Measurements from ENCODE around the gene RNF157. TPM values are rescaled to one million over a fixed set of nuclear protein-coding genes. Genes with fewer than 3 reads are reported as not detected.

Gene RNF157
- total RNA-seq, 1 experiment from 2014 or later: 0.86 TPM

DNA sequence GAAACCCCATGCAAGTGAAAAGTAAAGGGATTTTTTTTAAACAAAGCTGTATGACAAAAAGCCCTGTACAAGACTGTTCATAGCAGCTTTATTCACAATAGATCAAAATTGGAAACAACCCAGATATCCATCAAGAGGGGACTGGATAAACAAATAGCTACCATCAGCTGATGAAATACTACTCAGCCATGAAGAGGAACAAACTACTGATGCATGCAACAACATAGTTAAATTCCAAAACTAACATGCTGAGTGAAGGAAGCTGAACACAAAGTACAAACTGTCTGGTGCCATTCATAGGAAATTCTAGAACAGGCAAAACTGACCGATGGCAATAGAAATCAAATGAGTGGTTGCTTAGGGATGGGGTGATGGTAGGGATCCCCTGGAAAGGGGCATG, 114.4 kb downstream of the RNF157 start:
- ChIA-PET RAD21 (ENCODE audit: low non-redundant PET in 1 of 2, low total read pairs in 2 of 2, uncharacterized antibody in 2 of 2, unreplicated experiment in 2 of 2) (no interaction called here), POLR2A (interaction anchor here (0.8 to 1.1 kb wide), 2 partner anchors 139 to 154 kb away, joined by 3 read pairs; partner anchors contain the start of gene UBALD2), CTCF (interaction anchor here (0.8 to 10.0 kb wide), 4 partner anchors 48 to 154 kb away, joined by 3 to 132 read pairs (median 6); no protein-coding TSS in a partner anchor)
- BruUV-seq (replicated peaks): no TSS peak
- no peak overlapping the region for H3K4me3 ChIP-seq (replicated peaks in 1 of 2; ENCODE audit: low read depth in 1 of 2, low read length in 2 of 2)
- no peak overlapping the region for H3K9ac ChIP-seq (ENCODE audit: low read length)
- H3K79me2 ChIP-seq (ENCODE audit: insufficient read depth, low read length): no peaks in the 10 kb centered on the region
- peaks cover 3 to 9% of the 10 kb centered on the region in 2 experiments; a peak in 3 of 4 replicates for H3K4me1 ChIP-seq (ENCODE audit: control insufficient read depth in 1 of 2, insufficient read depth in 2 of 2, low read length in 2 of 2)
- ATAC-seq: no peak
- H4K20me1 ChIP-seq (ENCODE audit: insufficient read depth): no peaks in the 10 kb centered on the region
- no peak for DNase-seq (ENCODE audit: low read depth, low spot score)
- H2AFZ ChIP-seq (ENCODE audit: low read depth, low read length, poor library complexity, severe bottlenecking): no peak overlapping the region
- TF ChIP-seq SIN3A (IDR thresholded peaks at IDR 0.05; ENCODE audit: low read depth): no peak
- no peak for TF ChIP-seq TCF7L2 (IDR thresholded peaks at IDR 0.05; ENCODE audit: borderline replicate concordance, extremely low read depth, insufficient read depth, insufficient read length)
- TF ChIP-seq, protein P1, sequence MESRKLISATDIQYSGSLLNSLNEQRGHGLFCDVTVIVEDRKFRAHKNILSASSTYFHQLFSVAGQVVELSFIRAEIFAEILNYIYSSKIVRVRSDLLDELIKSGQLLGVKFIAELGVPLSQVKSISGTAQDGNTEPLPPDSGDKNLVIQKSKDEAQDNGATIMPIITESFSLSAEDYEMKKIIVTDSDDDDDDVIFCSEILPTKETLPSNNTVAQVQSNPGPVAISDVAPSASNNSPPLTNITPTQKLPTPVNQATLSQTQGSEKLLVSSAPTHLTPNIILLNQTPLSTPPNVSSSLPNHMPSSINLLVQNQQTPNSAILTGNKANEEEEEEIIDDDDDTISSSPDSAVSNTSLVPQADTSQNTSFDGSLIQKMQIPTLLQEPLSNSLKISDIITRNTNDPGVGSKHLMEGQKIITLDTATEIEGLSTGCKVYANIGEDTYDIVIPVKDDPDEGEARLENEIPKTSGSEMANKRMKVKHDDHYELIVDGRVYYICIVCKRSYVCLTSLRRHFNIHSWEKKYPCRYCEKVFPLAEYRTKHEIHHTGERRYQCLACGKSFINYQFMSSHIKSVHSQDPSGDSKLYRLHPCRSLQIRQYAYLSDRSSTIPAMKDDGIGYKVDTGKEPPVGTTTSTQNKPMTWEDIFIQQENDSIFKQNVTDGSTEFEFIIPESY (IDR thresholded peaks at IDR 0.05; ENCODE audit: extremely low read depth, insufficient replicate concordance, low read length): no peak
- TF ChIP-seq YY1 (IDR thresholded peaks at IDR 0.05; ENCODE audit: extremely low read depth, insufficient replicate concordance, low read depth, low read length): no peak
- TF ChIP-seq FOSL1 (IDR thresholded peaks at IDR 0.05; ENCODE audit: low read depth): no peak
- TF ChIP-seq CEBPB (IDR thresholded peaks at IDR 0.05; ENCODE audit: low read depth): no peak
- no peaks in the 10 kb centered on the region for H3K9me2 ChIP-seq (ENCODE audit: insufficient read depth)
- no peaks in the 10 kb centered on the region for H3K27me3 ChIP-seq (ENCODE audit: insufficient read depth, low read length)
- H3K9me3 ChIP-seq (ENCODE audit: control insufficient read depth in 1 of 2, insufficient read depth in 1 of 2, low read depth in 1 of 2, low read length in 2 of 2): no peaks in the 10 kb centered on the region
- no peak overlapping the region for H3K27ac ChIP-seq (ENCODE audit: low read depth, low read length)
- no peak overlapping the region for H3K4me2 ChIP-seq (ENCODE audit: low read length)
- no peaks in the 10 kb centered on the region for H3K36me3 ChIP-seq (ENCODE audit: control insufficient read depth in 1 of 2, insufficient read depth in 2 of 2, low read length in 2 of 2)
- intact Hi-C loops (cut with micrococcal nuclease): no loop called here

DNA sequence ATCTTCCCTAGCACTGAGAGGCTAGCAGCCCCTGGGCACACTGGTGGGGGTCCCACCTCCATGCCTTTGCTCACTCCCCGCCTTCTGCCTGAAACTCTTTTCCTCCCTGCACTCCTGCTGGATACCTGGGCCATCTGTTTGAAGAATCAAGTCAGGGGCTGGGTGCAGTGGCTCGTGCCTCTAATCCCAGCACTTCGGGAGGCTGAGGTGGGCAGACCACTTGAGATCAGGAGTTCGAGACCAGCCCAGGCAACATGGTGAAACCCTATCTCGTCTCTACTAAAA, 115.0 kb downstream of the RNF157 start:
- Histone ChIP-seq H3K4me1 (ENCODE audit: control insufficient read depth in 1 of 2, insufficient read depth in 2 of 2, low read length in 2 of 2) (peaks cover 3 to 15% of the 10 kb centered on the region in 2 experiments; a peak in 3 of 4 replicates), H4K20me1 (ENCODE audit: insufficient read depth) (no peaks in the 10 kb centered on the region), H3K27ac (ENCODE audit: low read depth, low read length) (no peak overlapping the region), H3K4me3 (replicated peaks in 1 of 2; ENCODE audit: low read depth in 1 of 2, low read length in 2 of 2) (no peak overlapping the region), H3K9me2 (ENCODE audit: insufficient read depth) (no peaks in the 10 kb centered on the region), H3K9me3 (ENCODE audit: control insufficient read depth in 1 of 2, insufficient read depth in 1 of 2, low read depth in 1 of 2, low read length in 2 of 2) (no peaks in the 10 kb centered on the region), H3K4me2 (ENCODE audit: low read length) (no peak overlapping the region), H3K27me3 (ENCODE audit: insufficient read depth, low read length) (no peaks in the 10 kb centered on the region), H3K79me2 (ENCODE audit: insufficient read depth, low read length) (no peaks in the 10 kb centered on the region), H3K9ac (ENCODE audit: low read length) (no peak overlapping the region), H2AFZ (ENCODE audit: low read depth, low read length, poor library complexity, severe bottlenecking) (no peak overlapping the region), H3K36me3 (ENCODE audit: control insufficient read depth in 1 of 2, insufficient read depth in 2 of 2, low read length in 2 of 2) (no peaks in the 10 kb centered on the region)
- ChIA-PET POLR2A (no interaction called here), RAD21 (ENCODE audit: low non-redundant PET in 1 of 2, low total read pairs in 2 of 2, uncharacterized antibody in 2 of 2, unreplicated experiment in 2 of 2) (interaction anchor here (0.9 to 2.0 kb wide), 4 partner anchors 54 to 155 kb away, joined by 3 to 8 read pairs (median 3); no protein-coding TSS in a partner anchor), CTCF (interaction anchor here (0.6 to 10.0 kb wide), 8 partner anchors 16 to 155 kb away, joined by 3 to 132 read pairs (median 4); partner anchors contain the start of genes CDK3 and FOXJ1)
- ATAC-seq (no peak), DNase-seq (ENCODE audit: low read depth, low spot score) (no peak)
- intact Hi-C loops (cut with micrococcal nuclease): no loop called here
- TF ChIP-seq ZNF274 (IDR thresholded peaks at IDR 0.05; ENCODE audit: low read depth, low read length): no peak
- TF ChIP-seq, protein P1 (IDR thresholded peaks at IDR 0.05; ENCODE audit: extremely low read depth, insufficient replicate concordance, low read length): no peak
- TF ChIP-seq YY1 (IDR thresholded peaks at IDR 0.05; ENCODE audit: extremely low read depth, insufficient replicate concordance, low read depth, low read length): no peak
- no peak for TF ChIP-seq EZH2phosphoT487 (IDR thresholded peaks at IDR 0.05; ENCODE audit: borderline replicate concordance)
- TF ChIP-seq SIN3A (IDR thresholded peaks at IDR 0.05; ENCODE audit: low read depth): no peak
- BruUV-seq (replicated peaks): no TSS peak

Measured in HCT116 (cell line).